ENCODE measurements around the gene APOL2.

DNA sequence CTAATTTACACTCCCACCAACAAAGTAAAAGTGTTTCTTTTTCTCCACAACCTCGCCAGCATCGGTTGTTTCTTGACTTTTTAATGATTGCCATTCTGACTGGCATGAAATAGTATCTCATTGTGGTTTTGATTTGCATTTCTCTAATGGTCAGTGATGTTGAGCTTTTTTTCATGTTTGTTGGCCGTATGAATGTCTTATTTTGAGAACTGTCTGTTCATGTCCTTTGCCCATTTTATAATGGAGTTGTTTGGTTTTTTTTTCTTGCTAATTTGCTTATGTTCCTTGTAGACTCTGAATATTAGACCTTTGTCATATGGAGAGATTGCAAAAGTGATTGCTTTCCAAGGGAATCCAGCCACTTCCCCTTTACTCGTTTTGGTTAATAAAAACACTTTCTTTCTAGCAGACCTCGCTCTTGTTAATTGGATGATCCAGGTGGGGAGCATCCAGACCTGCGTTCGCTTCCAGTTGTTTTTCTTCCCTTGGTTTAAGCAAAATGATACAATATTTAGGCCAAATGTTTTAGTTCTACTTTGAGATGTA is 20.6 kb downstream of the APOL2 start:
- TF ChIP-seq, protein P1, sequence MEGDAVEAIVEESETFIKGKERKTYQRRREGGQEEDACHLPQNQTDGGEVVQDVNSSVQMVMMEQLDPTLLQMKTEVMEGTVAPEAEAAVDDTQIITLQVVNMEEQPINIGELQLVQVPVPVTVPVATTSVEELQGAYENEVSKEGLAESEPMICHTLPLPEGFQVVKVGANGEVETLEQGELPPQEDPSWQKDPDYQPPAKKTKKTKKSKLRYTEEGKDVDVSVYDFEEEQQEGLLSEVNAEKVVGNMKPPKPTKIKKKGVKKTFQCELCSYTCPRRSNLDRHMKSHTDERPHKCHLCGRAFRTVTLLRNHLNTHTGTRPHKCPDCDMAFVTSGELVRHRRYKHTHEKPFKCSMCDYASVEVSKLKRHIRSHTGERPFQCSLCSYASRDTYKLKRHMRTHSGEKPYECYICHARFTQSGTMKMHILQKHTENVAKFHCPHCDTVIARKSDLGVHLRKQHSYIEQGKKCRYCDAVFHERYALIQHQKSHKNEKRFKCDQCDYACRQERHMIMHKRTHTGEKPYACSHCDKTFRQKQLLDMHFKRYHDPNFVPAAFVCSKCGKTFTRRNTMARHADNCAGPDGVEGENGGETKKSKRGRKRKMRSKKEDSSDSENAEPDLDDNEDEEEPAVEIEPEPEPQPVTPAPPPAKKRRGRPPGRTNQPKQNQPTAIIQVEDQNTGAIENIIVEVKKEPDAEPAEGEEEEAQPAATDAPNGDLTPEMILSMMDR (conservative IDR thresholded peaks at IDR 0.05; ENCODE audit: low read length): no peak
- TF ChIP-seq EZH2phosphoT487 (IDR thresholded peaks at IDR 0.05; ENCODE audit: borderline replicate concordance, low read depth, low read length): no peak
